ENCODE measurements around the gene ZNF124.
"Not testable (repeated sequence)": the region's sequence is repeated elsewhere in the genome, so short reads cannot be mapped to it uniquely, and the experiment has no call there.

ZNF124 gene

DNA sequence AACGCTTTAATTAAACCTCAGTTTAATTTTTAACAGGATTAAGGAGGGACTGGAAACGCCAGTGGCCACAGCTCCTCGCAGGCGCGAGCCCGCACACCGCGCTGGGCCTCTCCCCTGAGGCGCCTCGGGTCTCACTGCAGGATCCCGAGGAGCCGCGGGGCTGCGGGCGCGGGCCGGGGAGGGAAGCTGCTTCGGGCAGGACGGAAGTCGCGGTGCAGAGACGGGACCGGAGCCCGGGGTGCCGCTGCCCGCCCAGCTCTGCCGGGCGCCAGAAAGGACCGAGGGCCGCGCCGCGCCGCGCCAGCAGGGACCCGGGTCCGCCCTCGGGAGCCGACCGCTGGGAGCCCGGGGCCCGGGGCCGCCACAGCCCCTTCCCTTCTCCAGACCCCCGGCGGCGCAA, 377 bp downstream of the ZNF124 start:
- not testable (repeated sequence) for DNase-seq

DNA sequence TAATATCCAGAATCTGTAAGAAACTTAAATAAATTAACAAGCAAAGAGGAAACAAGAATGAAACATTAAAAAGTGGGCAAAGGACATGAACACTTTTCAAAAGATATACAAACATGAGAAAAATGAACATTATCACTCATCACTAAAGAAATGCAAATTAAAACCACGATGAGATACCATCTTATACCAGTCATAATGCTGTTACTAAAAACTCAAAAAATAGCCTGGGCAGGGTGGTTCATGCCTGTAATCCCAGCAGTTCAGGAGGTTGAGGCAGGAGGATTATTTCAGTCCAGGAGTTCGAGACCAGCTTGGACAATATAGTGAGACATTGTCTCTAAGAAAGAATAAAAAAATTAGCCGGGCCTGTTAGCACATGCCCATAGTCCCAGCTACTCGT, 6.1 kb downstream of the ZNF124 start:
- DNase-seq, result no peak

DNA sequence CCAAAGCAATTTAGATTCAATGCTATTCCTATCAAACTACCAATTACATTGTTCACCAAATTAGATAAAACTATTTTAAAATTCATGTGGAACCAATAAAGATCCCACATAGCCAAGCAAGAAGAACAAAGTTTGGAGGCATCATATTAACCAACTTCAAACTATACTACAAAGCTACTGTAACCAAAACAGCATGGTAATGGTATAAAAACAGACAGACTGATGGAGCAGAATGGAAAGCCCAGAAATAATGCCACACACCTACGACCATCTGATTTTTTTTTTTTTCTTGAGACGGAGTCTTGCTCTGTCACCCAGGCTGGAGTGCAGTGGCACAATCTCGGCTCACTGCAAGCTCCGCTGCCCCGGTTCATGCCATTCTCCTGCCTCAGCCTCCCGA, 7.1 kb downstream of the ZNF124 start:
- DNase-seq, result no peak

DNA sequence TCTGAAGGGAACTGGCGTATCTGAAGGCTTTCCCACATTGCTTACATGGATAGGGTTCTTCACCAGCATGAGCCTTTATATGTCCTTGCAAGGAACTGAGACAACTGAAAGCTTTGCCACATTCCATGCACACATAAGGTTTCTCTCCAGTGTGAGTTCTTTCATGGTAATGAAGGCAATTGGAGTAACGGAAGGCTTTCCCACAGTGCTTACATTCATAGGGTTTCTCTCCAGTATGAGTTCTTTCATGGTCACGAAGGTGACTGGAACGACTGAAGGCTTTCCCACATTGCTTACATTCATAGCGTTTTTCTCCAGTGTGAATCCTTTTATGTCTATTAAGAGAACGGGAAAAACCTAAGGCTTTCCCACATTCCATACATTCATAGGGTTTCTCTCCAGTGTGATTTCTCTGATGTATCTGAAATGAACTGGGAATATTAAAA, 15.0 kb downstream of the ZNF124 start:
- DNase-seq, result no peak

DNA sequence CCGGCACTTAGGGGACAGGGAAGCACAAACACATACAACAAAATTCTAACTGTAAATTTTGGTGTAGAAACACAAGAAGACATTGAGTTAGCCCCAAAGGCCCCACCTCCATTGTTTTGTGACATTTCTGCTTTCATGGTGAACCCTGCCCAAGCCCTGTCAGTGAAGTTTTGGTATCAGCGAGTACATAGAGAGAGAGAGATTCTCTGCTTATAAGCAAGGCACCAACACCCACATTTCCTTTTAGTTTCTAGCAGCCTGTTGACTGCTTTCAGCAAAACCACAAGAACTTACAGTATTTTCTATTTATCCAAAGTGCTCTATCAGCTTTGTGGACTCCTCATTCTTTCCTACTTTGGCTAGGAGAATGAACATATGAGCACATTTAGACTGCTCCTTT, 24.0 kb downstream of the ZNF124 start:
- no peak for DNase-seq

DNA sequence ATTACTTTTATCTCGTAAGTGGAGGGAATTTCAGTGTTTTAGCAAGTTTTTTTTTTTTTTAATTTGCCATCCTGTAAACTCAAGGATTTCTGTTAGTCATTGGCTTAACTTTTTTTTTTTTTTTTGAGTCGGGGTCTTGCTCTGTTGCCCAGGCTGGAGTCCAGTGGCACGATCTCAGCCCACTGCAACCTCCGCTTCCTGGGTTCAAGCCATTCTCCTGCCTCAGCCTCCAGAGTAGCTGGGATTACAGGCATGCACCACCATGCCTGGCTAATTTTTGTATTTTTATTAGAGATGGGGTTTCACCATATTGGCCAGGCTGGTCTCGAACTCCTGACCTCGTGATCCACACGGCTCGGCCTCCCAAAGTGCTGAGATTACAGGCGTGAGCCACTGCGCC, 24.7 kb downstream of the ZNF124 start:
- not testable (repeated sequence) for DNase-seq

DNA sequence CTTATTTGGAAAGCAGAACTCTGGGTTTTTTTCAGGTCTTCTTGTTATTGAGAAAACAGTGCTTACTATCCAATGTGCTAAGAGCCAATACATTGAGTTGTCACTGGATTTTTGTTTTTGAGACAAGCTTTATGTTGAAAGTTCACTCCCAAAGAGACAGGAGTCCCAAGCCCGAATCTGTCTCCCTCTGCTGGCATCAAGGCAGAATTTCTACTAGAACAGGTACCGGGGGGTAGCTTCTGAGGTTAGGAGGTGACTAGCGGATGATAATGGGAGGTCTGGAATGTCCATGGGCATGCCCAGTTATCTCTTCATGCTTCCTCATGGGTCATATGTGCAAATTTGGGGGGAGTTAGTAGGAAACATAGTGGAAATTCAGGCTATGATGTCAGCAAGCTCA, 25.1 kb downstream of the ZNF124 start:
- no peak for DNase-seq

DNA sequence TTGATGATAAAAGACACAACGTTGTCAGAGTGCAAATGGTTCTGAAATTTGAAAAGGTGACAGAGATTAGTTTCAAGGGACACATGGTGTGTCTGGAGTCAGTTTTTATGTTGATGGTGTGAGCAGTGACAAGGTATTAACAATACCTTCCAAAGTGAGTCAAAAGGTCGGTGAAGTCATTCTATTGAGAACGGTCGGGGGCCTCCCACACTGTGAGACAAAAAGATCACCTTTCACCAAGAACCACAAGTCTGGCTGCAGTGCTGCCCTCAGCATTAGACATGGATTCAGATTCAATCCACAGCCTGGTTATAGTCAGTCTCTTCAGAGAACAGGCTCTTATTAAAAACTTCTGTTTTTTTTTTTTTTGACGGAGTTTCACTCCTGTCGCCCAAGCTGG, 26.5 kb downstream of the ZNF124 start:
- DNase-seq, result no peak

DNA sequence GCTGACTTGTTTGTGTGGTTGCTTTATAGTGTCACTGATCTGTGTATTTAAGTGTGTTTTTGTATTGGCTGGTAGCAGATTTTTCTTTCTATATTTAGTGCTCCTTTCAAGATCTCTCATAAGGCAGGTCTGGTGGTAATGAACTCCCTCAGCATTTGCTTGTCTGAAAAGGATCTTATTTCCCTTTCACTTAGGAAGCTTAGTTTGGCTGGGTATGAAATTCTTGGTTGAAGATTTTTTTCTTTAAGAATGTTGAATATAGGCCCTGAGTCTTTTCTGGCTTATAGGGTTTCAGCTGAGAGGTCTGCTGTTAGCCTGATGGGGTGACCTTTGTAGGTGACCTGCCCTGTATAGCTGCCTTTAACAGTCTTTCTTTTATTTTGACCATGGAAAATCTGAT, 32.3 kb downstream of the ZNF124 start:
- not testable (repeated sequence) for DNase-seq

DNA sequence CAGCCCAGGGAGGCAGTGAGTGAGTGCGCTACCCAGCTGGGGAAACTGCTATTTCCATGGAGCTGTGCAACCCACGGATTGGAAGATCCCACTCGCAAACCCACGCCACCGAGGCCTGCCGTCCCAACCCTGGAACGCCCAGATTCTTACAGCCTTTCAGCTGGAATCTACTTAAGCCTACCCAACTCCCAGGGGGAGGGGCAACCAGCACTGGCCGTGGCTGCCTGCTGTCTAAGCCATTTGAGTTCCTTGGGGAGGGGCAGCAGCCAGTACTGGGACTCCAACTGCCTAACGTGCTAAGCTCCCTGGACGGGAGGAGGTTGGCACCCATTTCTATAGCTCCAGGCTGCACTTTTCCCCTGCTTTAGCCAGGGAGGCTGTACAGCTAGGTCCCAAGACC, 40.6 kb downstream of the ZNF124 start:
- no peak for DNase-seq

DNA sequence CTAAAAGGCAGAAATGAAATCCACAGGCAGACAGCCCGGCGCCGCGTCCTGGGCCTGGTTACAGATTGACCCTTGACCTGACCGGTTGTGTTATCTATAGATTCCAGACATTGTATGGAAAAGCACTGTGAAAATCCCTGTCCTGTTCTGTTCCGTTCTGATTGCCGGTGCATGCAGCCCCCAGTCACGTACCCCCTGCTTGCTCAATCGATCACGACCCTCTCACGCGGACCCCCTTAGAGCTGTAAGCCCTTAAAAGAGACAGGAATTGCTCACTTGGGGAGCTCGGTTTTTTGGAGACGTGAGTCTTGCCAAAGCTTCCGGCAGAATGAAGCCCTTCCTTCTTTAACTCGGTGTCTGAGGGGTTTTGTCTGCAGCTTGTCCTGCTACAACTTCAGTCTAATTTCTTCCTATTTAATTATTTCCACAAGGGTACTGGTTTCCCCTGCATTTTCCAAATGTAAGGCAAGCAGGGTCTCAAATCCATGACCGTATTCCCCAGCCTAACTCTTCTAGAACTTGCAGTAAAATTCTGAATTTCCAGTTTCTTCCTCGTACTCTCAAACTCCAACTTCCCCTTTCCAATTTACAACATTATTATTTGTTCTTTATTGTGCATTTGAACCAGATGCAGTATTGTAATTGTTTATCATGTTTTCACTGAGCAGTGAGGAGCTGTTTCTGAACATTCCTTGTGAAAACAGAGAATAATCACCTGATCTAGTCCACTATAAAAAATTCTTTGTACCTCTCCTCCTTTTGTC, 44.1 kb downstream of the ZNF124 start:
- not testable (repeated sequence) for DNase-seq

DNA sequence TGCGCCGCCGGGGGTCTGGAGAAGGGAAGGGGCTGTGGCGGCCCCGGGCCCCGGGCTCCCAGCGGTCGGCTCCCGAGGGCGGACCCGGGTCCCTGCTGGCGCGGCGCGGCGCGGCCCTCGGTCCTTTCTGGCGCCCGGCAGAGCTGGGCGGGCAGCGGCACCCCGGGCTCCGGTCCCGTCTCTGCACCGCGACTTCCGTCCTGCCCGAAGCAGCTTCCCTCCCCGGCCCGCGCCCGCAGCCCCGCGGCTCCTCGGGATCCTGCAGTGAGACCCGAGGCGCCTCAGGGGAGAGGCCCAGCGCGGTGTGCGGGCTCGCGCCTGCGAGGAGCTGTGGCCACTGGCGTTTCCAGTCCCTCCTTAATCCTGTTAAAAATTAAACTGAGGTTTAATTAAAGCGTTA, 45.2 kb downstream of the ZNF124 start:
- DNase-seq, result not testable (repeated sequence)

DNA sequence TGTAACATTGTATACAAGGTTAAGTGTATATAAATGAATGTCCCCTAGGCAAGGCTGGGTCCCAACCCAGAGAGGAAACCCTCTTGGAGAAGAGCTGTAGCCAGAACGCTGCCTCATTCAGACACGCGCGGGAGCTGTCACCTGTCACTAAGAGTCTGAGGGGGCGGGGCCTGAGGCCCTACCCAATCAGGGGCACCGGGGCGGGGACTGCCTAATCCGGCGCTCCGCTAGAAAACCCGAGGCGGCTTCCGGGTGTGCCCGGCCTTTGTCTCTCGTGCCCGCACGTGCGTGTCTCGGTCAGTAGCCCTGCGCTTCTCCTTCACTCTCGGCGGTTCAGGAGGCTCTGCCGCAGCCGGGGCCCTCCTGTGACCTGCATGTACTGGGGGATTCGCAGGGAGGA, 45.7 kb downstream of the ZNF124 start:
- not testable (repeated sequence) for DNase-seq

DNA sequence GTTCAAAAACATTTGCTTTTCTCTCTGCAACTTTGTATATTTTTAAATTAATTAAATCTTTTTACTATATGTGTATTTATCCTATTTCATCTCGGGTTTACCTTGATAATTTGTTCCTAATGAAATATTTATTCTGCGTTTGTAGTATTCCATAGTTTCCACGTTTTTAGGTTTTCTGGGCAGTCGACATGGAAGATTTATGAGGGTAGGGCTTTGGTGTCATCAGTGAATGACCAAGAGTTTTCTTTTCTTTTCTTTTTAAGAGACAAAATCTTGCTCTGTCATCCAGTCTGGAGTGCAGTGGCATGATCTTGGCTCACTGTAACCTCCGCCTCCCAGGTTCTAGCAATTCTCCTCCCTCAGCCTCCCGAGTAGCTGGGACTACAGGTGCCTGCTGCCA, 50.4 kb downstream of the ZNF124 start:
- DNase-seq, result no peak

DNA sequence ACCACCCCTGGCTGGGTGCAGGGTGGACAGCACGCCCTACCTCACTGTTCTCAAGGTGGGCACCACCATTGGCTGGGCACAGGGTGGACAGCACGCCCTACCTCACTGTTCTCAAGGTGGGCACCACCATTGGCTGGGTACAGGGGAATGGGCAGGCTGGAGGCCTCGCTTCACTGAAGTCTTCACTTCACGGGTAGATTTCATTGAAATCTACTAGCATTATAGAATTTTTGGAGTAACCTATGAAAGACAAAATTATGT, 51.5 kb downstream of the ZNF124 start:
- DNase-seq, result not testable (repeated sequence)

DNA sequence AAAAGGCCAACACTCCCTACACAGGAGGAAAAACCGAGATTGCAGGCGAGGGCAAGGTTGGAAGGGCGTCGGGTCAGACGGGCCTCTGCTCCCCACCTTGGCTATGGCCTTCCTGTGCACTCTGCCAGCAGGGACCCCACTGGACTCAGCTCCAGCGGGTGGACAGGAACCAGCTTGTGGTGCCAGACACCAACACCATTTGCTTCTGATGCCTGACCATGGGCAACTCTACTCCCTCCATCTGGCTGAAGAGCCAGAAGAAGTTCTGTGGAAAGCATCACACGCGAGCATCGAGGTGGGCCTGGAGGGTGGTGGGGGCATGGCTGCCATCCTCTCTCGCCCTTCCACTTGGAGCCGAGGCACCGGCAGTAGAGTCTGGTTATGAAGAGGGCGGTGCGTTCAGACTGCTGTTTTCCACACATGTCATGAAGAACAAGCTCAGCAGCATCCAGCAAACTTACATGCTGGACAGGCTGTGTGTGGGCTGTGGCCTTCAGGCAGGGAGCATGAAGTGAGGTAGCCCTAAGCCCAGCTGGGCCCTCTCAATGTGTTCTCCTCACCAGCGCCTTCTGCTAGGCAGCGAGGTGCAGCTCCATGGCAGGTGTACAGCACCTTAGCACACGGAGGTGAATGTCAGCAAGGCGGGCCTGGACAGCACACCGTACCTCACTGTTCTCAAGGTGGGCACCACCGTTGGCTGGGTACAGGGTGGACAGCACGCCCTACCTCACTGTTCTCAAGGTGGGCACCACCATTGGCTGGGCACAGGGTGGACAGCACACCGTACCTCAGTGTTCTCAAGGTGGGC, 52.0 kb downstream of the ZNF124 start:
- no peak for DNase-seq

DNA sequence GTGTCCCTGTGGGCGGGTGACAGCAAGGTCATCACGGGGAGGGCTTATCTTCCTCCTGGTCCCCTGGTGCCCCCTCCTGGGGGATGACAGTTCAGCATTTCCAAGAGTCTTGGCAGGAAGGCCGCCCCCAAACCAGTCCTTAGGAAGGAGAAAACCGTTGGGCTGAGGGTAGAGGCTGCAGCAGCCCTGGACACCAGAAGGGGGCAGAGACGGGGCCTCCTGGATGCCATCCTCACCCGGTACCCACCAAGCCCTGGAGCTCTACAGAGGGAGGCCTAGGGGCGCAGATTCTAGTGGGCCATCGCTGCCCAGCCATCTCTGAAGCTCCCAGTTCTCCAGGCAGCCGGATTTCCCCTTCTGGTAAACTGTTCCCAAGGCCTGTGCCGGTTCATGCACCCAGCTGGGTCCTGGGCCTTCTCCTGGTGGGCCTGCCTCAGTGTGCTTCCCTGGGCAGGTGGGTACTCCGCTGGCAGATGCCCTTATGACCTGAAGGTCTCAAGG, 52.8 kb downstream of the ZNF124 start:
- no peak for DNase-seq

DNA sequence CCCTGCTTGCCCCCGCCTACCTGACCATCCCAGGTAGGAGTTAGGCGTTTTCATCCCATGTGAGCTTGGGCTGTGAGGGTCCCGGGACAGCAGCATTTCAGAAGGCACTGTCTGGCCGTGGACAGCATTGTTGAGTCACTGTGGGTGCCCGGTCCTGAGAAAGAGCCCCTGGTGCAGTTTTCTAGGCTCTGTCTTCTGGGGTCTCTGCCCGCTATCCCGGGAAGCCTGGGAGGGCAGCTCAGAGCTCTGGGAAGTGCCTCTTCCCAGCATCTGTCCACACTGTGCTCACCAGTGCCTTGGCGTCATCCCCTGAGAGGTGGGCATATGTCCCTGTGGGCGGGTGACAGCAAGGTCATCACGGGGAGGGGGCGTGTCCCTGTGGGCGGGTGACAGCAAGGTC, 56.3 kb downstream of the ZNF124 start:
- DNase-seq, result no peak

DNA sequence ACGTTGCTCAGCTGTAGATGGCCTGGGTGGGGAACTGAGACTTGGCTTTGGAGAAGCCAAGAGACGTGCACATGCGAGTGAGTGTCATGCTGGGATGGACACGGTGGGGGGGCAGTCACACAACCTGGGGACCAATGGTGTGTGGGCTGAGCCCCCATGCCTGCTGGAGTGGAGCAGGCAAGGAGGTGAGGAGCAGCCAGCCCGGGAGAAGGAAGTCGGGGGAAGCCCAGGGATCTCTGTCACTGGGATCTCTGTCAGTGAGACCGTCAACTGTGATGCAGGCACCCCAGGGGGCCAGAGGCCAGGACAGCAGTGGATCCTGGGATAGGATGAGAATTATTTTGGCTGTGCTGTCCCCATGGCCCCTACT, 56.7 kb downstream of the ZNF124 start:
- DNase-seq, result no peak

DNA sequence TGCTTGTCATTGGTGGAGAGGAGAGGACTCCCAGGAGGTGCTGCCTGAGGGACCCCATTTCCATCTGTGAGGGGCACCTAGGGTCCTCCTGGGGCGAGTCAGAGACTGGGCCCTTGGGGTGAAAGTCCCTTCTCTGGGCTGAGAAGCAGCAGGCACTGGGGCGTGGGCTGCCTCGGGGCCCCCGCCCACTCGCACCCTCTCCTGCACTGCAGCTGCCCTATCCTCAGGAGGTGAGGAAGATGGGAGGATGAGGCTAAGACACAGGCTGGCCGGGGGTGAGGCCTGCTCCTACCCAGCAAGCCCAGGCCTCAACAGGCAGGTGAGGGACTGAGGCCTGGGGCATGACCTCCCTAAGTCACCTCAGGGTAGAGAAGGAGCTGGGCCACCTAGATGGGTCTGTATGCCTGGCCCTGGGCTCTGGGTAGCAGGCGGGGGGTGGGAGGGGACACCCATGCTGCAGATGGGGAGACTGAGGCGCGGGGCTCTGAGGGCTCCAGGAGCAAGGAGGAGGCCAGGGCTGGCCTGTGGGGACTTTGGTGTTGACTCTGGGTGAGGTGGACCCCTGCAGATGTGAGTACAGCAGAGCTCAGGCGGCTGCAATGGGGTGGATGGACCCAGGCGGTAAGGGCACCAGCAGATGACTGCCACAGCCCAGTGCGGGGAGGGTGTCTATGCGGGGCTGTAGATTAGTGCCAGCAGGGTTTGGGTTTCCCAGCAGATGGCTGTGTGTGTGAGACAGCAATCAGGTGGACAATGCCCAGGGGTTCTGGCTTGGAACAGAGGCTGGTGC, 57.3 kb downstream of the ZNF124 start:
- DNase-seq, result no peak

DNA sequence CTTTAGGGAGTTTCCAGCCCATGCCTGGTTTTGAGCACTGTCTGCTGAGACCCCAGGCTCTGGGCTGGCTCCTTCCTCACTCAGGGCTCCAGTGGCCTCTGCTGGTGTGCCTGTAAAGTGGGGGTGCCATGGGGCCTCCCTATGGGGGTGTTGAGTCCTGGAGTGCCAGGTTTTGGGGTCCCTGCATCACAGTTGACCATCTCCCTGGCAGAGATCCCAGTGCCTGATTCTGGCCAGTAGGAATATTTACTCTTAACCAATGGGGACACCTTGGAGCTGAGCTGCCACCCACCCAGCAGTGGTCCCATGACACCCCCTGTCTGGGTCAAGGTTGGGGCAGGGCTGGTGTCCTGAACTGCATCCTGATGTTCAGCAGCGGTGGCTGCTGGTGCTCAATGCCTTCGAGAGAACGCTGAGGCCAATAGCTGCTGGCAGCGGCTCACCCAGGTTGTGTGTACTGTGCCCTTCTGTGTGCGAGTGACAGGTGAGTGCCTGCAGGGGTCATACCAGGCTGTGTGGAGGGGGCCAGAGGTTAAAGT, 58.0 kb downstream of the ZNF124 start:
- DNase-seq, result no peak

DNA sequence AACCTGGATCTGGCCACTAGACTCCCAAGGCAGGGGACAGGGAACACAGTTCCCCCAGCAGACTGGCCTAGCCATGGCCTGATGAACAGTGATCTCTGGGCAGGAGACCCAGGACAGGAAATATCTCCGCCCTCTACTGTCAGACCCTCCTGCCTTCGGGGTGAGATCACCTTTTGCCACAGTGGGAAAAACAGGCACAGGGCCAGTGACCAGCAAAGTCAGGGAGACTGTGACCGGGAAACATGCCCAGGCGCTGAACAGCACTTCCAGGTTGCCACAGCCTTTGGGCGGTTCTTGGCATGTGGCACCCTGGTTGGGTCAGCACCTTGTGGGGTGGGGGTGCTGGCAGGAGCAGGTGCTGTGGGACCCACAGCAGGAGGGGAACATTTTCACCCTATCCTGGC, 58.7 kb downstream of the ZNF124 start:
- DNase-seq, result peak; percentile 49

DNA sequence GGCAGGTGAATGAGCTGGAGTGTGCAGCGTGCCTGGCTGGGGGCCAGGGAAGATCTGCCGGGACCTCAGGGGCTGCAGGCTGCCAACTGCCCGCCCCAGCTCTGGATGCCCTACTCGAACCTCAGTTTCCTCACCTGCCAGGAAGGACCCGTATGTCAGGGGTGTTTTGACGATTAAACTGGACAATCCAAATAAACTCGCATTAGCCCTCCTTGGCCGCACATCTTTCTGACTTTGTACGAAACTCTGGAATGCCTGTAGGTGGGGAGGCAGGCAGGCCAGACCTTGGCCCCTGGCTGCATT, 59.4 kb downstream of the ZNF124 start:
- no peak for DNase-seq

All from EL (cell line).